ENCODE results near the gene WNT4.

DNA sequence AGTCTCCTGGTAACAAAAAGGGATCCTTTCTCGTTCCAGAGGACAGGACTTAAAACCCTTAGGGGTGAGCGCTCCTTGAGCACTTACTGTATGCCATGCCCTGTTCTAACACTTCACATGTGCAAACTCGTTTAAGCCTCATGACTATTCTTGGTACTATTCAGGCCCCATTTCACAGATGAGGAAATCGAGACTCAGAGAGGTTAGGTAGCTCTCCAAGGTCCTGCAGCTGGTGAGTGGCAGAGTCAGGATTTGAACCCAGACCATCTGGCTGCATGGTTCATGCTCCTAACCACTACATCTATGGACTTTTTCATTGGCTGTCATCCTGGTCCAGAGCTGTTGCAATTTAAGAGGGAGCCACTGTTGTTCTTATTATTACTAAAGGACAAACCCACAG, 46.7 kb upstream of the WNT4 start:
- TF ChIP-seq, protein P1, sequence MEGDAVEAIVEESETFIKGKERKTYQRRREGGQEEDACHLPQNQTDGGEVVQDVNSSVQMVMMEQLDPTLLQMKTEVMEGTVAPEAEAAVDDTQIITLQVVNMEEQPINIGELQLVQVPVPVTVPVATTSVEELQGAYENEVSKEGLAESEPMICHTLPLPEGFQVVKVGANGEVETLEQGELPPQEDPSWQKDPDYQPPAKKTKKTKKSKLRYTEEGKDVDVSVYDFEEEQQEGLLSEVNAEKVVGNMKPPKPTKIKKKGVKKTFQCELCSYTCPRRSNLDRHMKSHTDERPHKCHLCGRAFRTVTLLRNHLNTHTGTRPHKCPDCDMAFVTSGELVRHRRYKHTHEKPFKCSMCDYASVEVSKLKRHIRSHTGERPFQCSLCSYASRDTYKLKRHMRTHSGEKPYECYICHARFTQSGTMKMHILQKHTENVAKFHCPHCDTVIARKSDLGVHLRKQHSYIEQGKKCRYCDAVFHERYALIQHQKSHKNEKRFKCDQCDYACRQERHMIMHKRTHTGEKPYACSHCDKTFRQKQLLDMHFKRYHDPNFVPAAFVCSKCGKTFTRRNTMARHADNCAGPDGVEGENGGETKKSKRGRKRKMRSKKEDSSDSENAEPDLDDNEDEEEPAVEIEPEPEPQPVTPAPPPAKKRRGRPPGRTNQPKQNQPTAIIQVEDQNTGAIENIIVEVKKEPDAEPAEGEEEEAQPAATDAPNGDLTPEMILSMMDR (IDR thresholded peaks at IDR 0.05 in 2 of 3, conservative IDR thresholded peaks at IDR 0.05 in 1 of 3; ENCODE audit: borderline replicate concordance in 1 of 3, insufficient read depth in 1 of 3, low read depth in 2 of 3, low read length in 2 of 3) = no peak
- TF ChIP-seq RAD21 (IDR thresholded peaks at IDR 0.05; ENCODE audit: low read depth) = no peak
- TF ChIP-seq SP1 (IDR thresholded peaks at IDR 0.05; ENCODE audit: low read depth) = no peak
- no peak for TF ChIP-seq JUND (IDR thresholded peaks at IDR 0.05)
- no peak for TF ChIP-seq CEBPB (IDR thresholded peaks at IDR 0.05; ENCODE audit: low read depth)
- no peak for TF ChIP-seq POLR2A (IDR thresholded peaks at IDR 0.05; ENCODE audit: borderline replicate concordance, extremely low read depth, insufficient read depth, insufficient read length)
- TF ChIP-seq, protein P2, sequence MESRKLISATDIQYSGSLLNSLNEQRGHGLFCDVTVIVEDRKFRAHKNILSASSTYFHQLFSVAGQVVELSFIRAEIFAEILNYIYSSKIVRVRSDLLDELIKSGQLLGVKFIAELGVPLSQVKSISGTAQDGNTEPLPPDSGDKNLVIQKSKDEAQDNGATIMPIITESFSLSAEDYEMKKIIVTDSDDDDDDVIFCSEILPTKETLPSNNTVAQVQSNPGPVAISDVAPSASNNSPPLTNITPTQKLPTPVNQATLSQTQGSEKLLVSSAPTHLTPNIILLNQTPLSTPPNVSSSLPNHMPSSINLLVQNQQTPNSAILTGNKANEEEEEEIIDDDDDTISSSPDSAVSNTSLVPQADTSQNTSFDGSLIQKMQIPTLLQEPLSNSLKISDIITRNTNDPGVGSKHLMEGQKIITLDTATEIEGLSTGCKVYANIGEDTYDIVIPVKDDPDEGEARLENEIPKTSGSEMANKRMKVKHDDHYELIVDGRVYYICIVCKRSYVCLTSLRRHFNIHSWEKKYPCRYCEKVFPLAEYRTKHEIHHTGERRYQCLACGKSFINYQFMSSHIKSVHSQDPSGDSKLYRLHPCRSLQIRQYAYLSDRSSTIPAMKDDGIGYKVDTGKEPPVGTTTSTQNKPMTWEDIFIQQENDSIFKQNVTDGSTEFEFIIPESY (IDR thresholded peaks at IDR 0.05; ENCODE audit: extremely low read depth, insufficient replicate concordance, low read length) = no peak
- TF ChIP-seq, protein P3, sequence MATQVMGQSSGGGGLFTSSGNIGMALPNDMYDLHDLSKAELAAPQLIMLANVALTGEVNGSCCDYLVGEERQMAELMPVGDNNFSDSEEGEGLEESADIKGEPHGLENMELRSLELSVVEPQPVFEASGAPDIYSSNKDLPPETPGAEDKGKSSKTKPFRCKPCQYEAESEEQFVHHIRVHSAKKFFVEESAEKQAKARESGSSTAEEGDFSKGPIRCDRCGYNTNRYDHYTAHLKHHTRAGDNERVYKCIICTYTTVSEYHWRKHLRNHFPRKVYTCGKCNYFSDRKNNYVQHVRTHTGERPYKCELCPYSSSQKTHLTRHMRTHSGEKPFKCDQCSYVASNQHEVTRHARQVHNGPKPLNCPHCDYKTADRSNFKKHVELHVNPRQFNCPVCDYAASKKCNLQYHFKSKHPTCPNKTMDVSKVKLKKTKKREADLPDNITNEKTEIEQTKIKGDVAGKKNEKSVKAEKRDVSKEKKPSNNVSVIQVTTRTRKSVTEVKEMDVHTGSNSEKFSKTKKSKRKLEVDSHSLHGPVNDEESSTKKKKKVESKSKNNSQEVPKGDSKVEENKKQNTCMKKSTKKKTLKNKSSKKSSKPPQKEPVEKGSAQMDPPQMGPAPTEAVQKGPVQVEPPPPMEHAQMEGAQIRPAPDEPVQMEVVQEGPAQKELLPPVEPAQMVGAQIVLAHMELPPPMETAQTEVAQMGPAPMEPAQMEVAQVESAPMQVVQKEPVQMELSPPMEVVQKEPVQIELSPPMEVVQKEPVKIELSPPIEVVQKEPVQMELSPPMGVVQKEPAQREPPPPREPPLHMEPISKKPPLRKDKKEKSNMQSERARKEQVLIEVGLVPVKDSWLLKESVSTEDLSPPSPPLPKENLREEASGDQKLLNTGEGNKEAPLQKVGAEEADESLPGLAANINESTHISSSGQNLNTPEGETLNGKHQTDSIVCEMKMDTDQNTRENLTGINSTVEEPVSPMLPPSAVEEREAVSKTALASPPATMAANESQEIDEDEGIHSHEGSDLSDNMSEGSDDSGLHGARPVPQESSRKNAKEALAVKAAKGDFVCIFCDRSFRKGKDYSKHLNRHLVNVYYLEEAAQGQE (IDR thresholded peaks at IDR 0.05; ENCODE audit: low read depth) = peak; percentile 42
- TF ChIP-seq POLR2AphosphoS5 (IDR thresholded peaks at IDR 0.05; ENCODE audit: low read depth, low read length) = no peak
- TF ChIP-seq CBX3 (IDR thresholded peaks at IDR 0.05; ENCODE audit: low read depth) = no peak
- TF ChIP-seq YY1 (IDR thresholded peaks at IDR 0.05; ENCODE audit: extremely low read depth, insufficient replicate concordance, low read depth, low read length) = no peak
- no peak for TF ChIP-seq EGR1 (IDR thresholded peaks at IDR 0.05; ENCODE audit: low read depth)
- no peak for TF ChIP-seq ZNF274 (IDR thresholded peaks at IDR 0.05; ENCODE audit: low read depth, low read length)

Data from HCT116 (cell line).